ENCODE data around the gene COX6B2.
A peak's percentile ranks its signal among the peaks of the same experiment; 100 is the strongest.

COX6B2 gene

DNA sequence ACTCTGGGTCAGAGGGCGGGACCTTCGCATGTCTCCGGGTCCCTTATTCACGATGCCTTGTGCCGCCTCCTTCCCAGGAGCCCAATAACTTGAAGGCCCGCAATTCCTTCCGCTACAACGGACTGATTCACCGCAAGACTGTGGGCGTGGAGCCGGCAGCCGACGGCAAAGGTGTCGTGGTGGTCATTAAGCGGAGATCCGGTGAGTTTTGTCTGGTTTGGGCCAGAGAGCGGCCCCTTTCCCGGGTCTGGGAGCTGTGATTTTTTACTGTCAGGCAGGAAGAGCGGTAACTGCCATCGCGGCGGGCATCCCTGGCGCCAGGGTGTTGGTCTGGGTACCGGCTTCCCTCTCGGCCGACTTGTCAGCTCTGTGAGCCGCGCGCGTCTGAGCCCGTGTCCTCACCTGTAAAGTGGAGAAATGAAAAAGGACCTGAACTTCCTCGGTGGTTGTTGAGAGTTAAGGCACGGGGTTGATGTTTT is 32.0 kb upstream of the COX6B2 start:
- H3K4me1 ChIP-seq (ENCODE audit: insufficient read depth, low read length), result peaks cover 8% of the 10 kb centered on the region; the same call in 1 of the 2 replicates
- H3K9me3 ChIP-seq (ENCODE audit: control insufficient read depth, insufficient read depth, low read length), result no peaks in the 10 kb centered on the region
- peaks cover 12% of the 10 kb centered on the region for H3K36me3 ChIP-seq (ENCODE audit: insufficient read depth, low read length)
- H3K9ac ChIP-seq (ENCODE audit: low read depth, low read length), result peak overlapping the region; percentile 76

DNA sequence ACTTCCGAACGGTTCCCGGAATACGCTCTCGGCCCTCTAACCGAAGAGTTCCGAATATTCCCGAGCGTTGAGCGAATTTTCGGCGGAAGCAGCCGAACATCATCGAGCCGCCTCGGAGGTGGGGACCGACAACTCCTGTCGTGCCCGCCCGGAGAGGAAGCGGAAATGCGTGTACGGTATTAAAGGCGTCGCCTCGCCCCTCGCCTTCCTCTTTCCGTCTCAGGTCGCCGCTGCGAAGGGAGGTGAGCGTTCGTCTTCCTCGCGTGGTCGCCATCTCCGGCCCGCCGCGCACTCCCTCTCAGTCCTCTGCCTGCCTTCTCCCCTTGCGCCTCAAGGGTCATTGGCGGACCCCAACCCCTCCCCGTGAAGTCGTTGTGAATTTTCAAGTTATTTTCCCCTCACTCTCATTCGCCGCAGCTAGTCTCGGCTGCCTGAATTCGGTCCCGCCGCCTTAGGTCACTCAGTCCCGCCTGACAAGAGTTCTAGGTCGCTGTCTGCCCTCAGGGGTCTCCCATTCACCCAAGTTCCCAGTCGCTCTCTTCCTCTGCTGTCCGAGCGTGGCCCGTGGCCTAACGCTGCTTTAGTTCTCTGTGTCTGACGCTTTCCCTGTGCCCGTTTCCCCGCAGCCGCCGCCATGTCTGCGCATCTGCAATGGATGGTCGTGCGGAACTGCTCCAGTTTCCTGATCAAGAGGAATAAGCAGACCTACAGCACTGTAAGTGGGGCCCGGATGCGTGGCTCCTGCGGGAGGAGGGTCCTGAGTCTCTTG is 31.4 kb upstream of the COX6B2 start, which contains the start of gene RPL28:
RPL28 (plus strand) TSS at position 209 of the 769 bp plus-strand sequence; CDS start at position 635, 426 bp downstream.
- no peaks in the 10 kb centered on the region for H3K9me3 ChIP-seq (ENCODE audit: control insufficient read depth, insufficient read depth, low read length)
- H3K4me1 ChIP-seq (ENCODE audit: insufficient read depth, low read length), result peaks cover 8% of the 10 kb centered on the region; the same call in 1 of the 2 replicates
- peak within 1 kb of the TSS; percentile 76 for H3K9ac ChIP-seq (ENCODE audit: low read depth, low read length)
- H3K36me3 ChIP-seq (ENCODE audit: insufficient read depth, low read length), result peaks cover 12% of the 10 kb centered on the region

DNA sequence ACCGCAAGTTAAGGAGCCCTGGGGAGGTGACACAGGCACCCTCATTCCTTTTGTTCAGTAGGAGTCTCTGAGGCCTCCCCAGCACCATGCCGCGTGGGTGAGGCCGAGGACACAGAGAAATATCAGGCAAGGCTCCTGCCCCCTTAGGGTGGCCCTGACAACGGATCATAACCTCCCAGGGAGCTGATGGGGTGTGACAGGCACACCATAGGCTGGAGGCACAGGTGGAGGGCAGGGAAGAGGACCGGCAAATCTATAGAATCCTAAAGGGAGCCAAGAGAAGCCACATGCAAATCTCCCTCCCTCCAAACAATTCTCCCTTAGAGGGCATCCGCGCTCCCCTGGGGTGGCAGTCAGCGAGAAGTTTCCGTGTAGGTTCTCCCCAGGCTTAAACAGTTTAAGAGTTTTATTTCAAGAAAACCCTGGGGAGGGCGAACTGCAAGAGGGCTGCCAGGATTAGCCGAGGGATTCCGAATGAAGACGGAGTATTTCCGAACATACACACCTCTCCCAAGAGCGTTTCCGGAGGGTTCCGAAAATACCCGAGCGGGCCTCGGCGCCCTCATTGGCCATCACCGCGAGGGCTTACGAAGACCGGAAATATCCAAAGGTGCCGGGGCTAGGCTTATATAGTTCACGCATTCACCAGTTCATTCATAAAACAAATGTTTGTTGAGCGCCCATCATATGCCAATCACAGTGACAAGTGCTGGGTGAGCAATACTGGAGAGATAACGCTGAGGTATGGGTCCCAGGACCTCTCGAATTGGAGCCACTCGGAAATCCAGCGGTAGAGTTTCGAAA is 30.6 kb upstream of the COX6B2 start:
- Histone ChIP-seq H3K36me3 (ENCODE audit: insufficient read depth, low read length) (peaks cover 12% of the 10 kb centered on the region), H3K9ac (ENCODE audit: low read depth, low read length) (peak overlapping the region; percentile 76), H3K9me3 (ENCODE audit: control insufficient read depth, insufficient read depth, low read length) (no peaks in the 10 kb centered on the region), H3K4me1 (ENCODE audit: insufficient read depth, low read length) (peaks cover 8% of the 10 kb centered on the region; the same call in 1 of the 2 replicates)

DNA sequence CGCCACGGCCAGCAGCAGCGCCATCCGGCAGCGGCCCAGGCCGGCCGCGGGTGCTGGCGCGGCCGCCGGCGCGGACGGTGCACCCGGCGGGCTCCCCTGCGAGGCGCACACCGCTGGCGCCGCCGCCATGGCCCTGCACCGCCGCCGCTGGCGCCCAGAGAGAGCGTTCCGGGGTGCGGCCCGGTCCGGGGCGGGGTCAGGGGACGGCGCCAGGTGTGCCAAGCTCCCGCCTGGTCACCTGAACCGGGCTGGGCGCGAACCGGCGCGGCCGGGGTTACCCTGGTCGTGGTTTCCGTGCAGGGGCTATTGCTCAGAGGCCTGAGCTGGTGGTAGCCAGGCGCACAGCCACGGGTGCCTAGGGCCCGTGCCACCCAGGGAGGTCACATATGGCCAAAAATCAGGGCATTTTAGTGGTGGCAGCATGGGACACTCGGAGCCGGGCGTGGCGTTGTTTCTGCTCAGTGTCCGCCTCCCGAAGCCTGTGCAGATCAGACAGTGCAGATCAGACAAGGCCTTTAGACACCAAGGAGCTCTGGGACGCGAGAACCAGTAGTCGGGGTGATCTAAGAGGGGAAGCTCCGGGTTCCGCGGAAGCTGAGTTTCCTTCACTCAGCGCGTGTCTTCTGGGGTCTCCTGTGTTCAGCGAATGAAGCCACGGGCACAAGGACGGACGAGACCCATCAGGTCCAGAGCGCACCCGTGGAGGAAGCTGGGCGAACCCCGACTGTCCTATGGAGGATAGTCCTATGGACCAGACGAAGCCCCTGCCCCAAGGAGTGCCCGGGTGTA is 29.8 kb upstream of the COX6B2 start, which contains the start of gene TMEM238:
TMEM238 (minus strand) TSS at position 162 of the 789 bp plus-strand sequence; CDS start at position 129, 33 bp downstream.
- Histone ChIP-seq H3K9me3 (ENCODE audit: control insufficient read depth, insufficient read depth, low read length) (no peaks in the 10 kb centered on the region), H3K4me1 (ENCODE audit: insufficient read depth, low read length) (peaks cover 11% of the 10 kb centered on the region; the same call in 1 of the 2 replicates), H3K36me3 (ENCODE audit: insufficient read depth, low read length) (peaks cover 12% of the 10 kb centered on the region), H3K9ac (ENCODE audit: low read depth, low read length) (peak within 1 kb of the TSS; percentile 76)

DNA sequence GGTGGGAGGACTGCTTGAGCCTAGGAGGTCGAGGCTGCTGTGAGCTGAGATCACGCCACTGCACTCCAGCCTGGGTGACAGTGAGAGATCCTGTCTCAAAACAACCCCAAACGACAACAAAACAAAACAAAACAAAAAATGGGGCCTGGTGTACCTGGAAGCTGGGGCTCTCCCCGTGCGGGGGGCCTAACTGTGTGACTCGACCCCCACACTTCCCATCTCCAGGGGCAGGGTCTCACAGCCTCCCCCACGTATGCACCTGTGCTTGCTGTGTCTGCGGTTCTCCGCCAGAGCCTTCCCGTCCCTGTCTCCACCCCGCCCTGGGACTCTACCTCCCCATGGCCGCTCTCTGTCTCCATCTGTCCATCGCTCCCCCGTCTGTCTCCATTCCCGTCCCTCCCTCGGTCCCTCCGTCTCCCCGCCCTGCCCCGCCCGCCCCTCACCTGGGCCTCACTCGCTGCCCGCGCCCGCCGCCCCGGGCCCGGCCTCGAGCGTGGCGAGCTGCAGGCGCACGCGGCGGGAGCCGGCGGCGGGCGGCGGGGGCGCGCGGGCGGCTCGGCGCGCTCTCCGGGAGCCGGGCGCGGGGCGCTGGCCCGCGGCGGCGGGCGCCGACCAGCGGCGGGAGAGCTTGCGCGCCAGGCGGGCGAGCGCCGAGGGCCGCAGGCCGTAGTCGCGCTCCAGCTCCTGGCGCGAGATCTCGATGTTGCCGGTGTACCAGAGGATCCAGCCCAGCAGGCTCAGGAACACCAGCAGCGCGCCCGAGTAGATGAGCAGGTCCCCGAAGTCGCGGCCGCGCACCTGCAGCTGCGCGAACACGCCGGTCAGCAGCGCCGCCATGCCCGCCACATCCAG is 29.0 kb upstream of the COX6B2 start:
- Histone ChIP-seq H3K36me3 (ENCODE audit: insufficient read depth, low read length) (peaks cover 8% of the 10 kb centered on the region), H3K9ac (ENCODE audit: low read depth, low read length) (peak overlapping the region; percentile 76)

DNA sequence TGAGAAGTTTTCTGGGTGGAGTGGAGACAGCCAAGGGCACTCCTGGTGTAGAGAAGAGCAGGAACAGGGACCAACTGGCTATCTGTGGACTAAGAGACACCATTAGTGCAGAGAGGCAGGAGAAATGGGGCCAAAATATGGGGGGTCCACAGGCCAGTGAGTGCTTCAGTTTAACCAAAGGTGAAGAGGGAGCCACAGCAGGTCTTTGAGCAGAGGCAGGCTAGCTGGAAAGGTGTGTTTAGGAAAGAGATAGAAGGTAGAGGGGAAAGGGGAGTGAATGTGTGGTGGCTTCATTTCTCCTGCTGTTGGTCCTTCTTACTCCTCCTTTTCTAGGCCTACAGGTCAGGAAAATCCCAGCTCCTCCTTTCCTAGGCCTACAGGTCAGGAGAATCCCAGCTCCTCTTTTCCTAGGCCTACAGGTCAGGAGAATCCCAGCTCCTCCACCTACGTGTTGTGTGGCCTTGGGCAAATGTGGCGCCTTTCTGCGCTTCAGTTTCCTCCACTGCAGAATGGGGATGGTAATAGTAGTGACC is 28.1 kb upstream of the COX6B2 start:
- H3K9me3 ChIP-seq (ENCODE audit: control insufficient read depth, insufficient read depth, low read length), result no peaks in the 10 kb centered on the region
- H3K36me3 ChIP-seq (ENCODE audit: insufficient read depth, low read length), result peaks cover 8% of the 10 kb centered on the region
- H3K4me1 ChIP-seq (ENCODE audit: insufficient read depth, low read length), result peaks cover 14% of the 10 kb centered on the region; the same call in 1 of the 2 replicates
- no peak overlapping the region for H3K9ac ChIP-seq (ENCODE audit: low read depth, low read length)

More for the DNA sequence above, 29.0 kb upstream of the COX6B2 start:
- H3K9me3 ChIP-seq (ENCODE audit: control insufficient read depth, insufficient read depth, low read length), result no peaks in the 10 kb centered on the region
- peaks cover 12% of the 10 kb centered on the region; the same call in 1 of the 2 replicates for H3K4me1 ChIP-seq (ENCODE audit: insufficient read depth, low read length)

DNA sequence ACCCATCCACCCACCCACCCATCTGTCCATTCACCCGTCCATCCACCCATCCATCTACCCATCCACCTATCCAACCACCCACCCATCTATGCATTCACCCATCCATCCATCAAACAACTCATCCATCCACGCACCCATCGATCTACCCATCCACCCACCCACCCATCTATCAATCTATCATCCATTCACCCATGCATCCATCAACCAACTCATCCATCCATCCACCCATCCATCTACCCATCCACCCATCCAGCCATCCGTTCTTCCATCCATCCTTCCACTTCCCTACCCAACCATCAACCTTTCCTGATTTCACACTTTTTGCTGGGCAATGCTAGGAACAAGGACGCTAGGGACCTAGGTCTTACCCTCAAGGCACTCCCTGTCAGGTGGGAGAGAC is 27.5 kb upstream of the COX6B2 start:
- Histone ChIP-seq H3K9me3 (ENCODE audit: control insufficient read depth, insufficient read depth, low read length) (no peaks in the 10 kb centered on the region), H3K4me1 (ENCODE audit: insufficient read depth, low read length) (peaks cover 12% of the 10 kb centered on the region; the same call in 1 of the 2 replicates), H3K36me3 (ENCODE audit: insufficient read depth, low read length) (peaks cover 8% of the 10 kb centered on the region), H3K9ac (ENCODE audit: low read depth, low read length) (no peak overlapping the region)

DNA sequence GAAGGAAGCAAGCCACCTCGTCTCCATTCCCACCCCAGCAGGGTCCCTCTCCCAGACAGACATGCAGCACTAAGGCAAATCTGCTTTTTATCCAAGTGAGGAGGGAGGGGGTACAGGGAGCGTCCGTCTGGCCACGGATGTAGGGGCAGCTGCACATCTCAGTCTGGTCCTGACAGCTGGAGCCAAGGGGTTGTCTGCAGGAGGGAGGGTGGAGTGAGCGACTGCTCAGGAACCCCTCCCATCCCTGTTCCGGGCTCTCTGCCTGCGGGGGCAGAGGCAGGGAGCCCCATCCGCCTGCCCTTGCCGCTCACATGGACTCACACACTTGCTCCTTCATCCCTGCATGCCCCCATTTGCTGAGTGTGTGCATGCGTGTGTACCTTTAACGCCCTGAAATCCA is 24.7 kb upstream of the COX6B2 start:
- H3K9ac ChIP-seq (ENCODE audit: low read depth, low read length), result no peak overlapping the region
- H3K9me3 ChIP-seq (ENCODE audit: control insufficient read depth, insufficient read depth, low read length), result no peaks in the 10 kb centered on the region
- no peaks in the 10 kb centered on the region for H3K36me3 ChIP-seq (ENCODE audit: insufficient read depth, low read length)
- H3K4me1 ChIP-seq (ENCODE audit: insufficient read depth, low read length), result peaks cover 31% of the 10 kb centered on the region; the same call in 1 of the 2 replicates

DNA sequence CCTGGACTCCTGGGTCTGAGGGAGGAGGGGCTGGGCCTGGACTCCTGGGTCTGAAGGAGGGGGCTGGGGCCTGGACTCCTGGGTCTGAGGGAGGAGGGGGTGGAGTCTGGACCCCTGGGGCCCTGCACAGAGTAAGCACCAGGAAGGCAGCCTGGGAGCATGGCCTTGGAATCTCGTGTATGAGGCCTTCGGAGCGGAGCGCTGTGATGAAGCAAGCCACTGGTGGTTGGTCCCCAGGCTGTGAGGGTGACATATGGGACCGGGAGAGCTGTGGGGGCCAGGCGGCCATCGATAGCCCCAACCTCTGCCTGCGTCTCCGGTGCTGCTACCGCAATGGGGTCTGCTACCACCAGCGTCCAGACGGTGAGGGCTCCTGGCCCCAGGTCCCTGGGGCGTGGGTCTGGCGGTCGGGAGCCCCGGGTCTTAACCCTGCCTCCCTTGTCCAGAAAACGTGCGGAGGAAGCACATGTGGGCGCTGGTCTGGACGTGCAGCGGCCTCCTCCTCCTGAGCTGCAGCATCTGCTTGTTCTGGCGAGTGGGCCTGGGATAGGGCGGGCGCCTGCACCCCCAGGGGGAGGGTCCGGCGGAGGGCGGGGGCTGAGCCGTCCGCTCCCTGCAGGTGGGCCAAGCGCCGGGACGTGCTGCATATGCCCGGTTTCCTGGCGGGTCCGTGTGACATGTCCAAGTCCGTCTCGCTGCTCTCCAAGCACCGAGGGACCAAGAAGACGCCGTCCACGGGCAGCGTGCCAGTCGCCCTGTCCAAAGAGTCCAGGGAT is 23.0 kb upstream of the COX6B2 start:
- H3K36me3 ChIP-seq (ENCODE audit: insufficient read depth, low read length), result no peaks in the 10 kb centered on the region
- peak overlapping the region; percentile 53; the same call in 1 of the 2 replicates for H3K9ac ChIP-seq (ENCODE audit: low read depth, low read length)
- peaks cover 40% of the 10 kb centered on the region; the same call in 1 of the 2 replicates for H3K4me1 ChIP-seq (ENCODE audit: insufficient read depth, low read length)
- no peaks in the 10 kb centered on the region for H3K9me3 ChIP-seq (ENCODE audit: control insufficient read depth, insufficient read depth, low read length)

DNA sequence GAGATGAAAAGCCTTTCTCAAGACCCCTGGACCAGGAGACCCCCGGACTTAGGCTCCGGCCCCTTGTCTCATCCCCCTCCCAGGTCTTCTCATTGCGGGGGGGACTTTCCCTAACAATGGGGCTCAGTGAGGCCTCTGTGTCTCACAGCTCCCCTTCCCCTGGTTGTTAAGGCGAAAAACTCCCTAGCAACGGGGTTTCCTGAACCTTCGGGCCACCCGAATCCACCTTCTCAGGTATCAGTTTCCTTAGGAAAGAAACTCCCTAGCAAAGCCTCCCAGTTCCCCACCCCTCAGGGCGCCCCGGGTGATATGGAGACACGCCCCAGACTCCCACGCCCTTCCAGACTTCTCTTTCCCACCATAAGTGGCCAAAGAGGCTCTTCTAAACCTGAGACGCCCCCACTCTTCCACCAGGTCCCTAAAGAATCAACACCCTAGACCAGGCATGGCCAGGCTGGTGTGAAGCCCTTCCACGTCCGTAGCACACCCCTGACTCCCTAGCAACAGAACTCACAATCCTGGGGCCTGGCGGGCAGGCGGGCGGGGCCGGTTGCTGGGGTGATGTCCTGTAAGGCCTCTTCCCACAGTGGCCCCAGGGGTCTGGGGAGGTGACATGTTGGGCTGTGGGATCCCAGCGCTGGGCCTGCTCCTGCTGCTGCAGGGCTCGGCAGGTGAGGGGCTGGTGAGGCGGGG is 21.9 kb upstream of the COX6B2 start, which contains the start of gene TMEM190:
TMEM190 (plus strand) TSS at position 586 of the 693 bp plus-strand sequence; CDS start at position 614, 28 bp downstream.
- no peaks in the 10 kb centered on the region for H3K9me3 ChIP-seq (ENCODE audit: control insufficient read depth, insufficient read depth, low read length)
- no peaks in the 10 kb centered on the region for H3K36me3 ChIP-seq (ENCODE audit: insufficient read depth, low read length)
- H3K4me1 ChIP-seq (ENCODE audit: insufficient read depth, low read length), result peaks cover 48% of the 10 kb centered on the region
- H3K9ac ChIP-seq (ENCODE audit: low read depth, low read length), result peak within 1 kb of the TSS; percentile 53; the same call in 1 of the 2 replicates

DNA sequence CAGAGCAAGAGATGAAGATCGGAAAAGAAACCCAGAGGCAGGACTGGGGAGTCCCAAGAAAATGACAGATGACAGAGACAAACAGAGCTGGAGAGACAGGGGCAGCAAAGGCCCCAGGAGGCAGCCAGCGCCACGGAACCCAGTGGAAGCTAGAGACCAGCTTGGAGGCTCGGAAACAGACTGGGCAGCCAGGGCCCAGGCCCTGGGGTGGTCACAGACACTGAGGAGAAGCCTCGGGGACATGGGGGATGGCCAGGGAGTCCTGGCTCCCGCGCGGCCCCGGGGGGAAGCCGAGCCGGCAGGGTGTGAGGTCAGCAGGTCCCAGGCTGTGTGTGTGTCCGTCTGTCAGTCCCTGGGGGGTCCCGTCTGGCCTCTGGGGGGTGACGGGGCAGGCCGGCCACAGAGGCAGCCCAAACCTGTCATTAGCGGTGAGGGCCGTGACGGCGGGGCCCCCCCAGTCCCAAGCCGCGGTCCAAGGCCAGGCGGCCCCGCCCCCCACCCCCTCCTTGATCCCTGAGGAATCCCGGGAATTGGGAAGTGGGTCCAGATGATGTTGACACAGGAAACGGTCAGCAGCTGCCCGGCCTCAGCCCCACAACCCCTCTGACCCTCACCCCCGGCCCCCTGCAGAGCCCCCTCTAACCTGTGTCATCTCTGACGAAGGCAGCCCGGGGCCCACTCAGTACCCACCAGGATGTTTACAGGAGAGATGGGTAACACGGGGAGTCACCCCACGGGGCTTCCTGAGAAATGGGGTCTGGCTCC is 19.7 kb upstream of the COX6B2 start:
- H3K9ac ChIP-seq (ENCODE audit: low read depth, low read length), result peak overlapping the region; percentile 35; the same call in 1 of the 2 replicates
- H3K36me3 ChIP-seq (ENCODE audit: insufficient read depth, low read length), result no peaks in the 10 kb centered on the region
- H3K9me3 ChIP-seq (ENCODE audit: control insufficient read depth, insufficient read depth, low read length), result no peaks in the 10 kb centered on the region
- peaks cover 43% of the 10 kb centered on the region for H3K4me1 ChIP-seq (ENCODE audit: insufficient read depth, low read length)

Data from ES-I3 (cell line).